ENCODE results near the gene TTLL9.

DNA sequence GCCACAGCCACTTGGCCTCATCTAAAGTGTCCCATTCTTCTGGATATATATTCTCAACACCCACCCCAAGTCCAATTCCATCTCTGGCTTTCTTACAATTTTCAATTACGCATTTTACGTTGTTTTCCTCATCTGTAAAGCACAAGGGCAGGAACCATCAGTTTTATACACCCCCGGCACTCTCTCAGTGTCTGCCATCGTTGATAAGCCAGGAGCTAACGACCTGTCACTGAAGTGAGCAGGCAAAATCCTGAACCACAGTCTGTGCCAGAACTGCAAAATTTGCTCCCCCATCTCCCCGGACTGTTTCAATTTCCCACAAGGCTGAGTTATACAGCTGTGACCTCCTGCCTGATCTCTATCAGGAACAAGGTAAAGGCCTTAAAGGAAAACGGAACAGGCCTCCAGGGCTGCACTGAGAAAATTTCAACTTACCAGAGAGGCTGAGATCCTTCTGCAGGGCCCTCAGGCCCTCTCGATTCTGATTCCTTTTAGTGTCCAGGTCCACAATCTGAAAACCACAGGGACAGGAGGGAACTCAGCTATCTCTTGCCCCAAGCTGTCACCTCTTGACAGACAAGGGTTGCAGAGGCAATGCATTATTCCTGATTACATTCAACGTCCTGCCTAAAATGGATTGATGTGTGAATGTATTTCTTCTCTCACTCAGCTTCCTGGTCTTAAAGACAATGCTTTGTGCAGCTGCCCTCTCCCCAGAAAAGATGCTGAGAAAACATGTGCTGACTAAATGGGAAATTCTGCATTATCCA, 79.6 kb downstream of the TTLL9 start:
- TF ChIP-seq EZH2 (IDR thresholded peaks at IDR 0.05), result no peak
- TF ChIP-seq POLR2AphosphoS5 (IDR thresholded peaks at IDR 0.05; ENCODE audit: borderline replicate concordance, low read depth, low read length), result no peak; the same call in 1 of the 2 replicates
- no peak for TF ChIP-seq FOXP2 (optimal IDR thresholded peaks at IDR 0.05; ENCODE audit: control extremely low read depth, extremely low read length, insufficient read depth)

Measured in SK-N-MC (cell line).